ENCODE data around the gene BLTP3A. TPM values are rescaled to one million over a fixed set of nuclear protein-coding genes. Genes with fewer than 3 reads are reported as not detected.

The BLTP3A gene
- total RNA-seq, 2 donors from 2014 or later: 17.7 to 22.6 TPM

GRCh38 chr6:34819571-34820480 is 27.9 kb downstream of the BLTP3A start:
- Histone ChIP-seq H3K27me3 (no peaks in the 10 kb centered on the region), H3K27ac (peak overlapping the region in 1 of 2 donors; percentile 10), H3K4me3 (no peak overlapping the region), H3K4me1 (peaks cover 0 to 22% of the 10 kb centered on the region in 2 donors), H3K9me3 (no peaks in the 10 kb centered on the region), H3K36me3 (peaks cover 32% of the 10 kb centered on the region)
- TF ChIP-seq CTCF (IDR thresholded peaks at IDR 0.05): peak in 1 of 2 donors; percentile 10
- DNase-seq (ENCODE audit: low spot score): no peak

DNA sequence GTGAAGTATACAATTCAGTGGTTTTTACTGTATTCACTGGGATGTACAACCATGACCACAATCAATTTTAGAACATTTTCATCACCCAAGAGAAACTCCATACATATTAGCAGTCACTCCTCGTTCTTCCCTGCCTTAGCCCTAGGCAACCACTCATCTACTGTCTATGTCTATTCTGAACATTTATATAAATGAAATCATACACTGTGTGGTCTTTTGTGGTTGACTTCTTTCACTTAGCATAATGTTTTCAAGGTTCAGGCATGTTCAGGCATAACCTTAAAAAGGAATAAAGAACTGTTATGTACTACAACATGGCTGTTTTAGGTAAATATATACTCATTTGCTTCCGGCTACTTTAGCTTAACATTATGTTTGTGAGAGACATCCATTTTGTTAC is 37.3 kb downstream of the BLTP3A start:
- peaks cover 59% of the 10 kb centered on the region for H3K36me3 ChIP-seq
- H3K27me3 ChIP-seq: no peaks in the 10 kb centered on the region
- no peak for TF ChIP-seq CTCF (IDR thresholded peaks at IDR 0.05)
- no peak overlapping the region for H3K27ac ChIP-seq
- no peak overlapping the region for H3K4me3 ChIP-seq
- no peaks in the 10 kb centered on the region for H3K9me3 ChIP-seq
- H3K4me1 ChIP-seq: no peaks in the 10 kb centered on the region
- DNase-seq (ENCODE audit: low spot score): no peak

DNA sequence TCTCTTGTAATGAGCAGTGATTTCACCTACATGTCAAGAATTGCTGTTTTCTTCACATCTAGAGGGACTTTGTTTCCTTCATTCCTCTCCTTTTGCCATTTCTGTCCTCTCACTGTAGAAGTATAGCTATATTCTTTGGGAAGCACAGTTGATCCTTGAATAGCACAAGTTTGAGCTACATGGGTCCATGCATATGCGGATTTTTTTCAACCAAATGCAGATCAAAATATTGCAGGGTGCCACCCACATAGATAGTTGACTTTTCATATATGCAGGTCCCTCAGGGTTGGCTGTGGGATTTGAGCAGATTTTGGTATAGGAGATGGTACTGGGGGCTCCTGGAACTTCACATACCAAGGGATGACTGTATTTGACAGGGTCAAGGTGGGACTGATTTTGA is 41.1 kb downstream of the BLTP3A start:
- H3K36me3 ChIP-seq: peaks cover 59% of the 10 kb centered on the region
- H3K27ac ChIP-seq: no peak overlapping the region
- DNase-seq (ENCODE audit: low spot score): no peak
- no peaks in the 10 kb centered on the region for H3K27me3 ChIP-seq
- H3K4me1 ChIP-seq: no peaks in the 10 kb centered on the region
- H3K9me3 ChIP-seq: no peaks in the 10 kb centered on the region
- H3K4me3 ChIP-seq: no peak overlapping the region
- TF ChIP-seq CTCF (IDR thresholded peaks at IDR 0.05): no peak

DNA sequence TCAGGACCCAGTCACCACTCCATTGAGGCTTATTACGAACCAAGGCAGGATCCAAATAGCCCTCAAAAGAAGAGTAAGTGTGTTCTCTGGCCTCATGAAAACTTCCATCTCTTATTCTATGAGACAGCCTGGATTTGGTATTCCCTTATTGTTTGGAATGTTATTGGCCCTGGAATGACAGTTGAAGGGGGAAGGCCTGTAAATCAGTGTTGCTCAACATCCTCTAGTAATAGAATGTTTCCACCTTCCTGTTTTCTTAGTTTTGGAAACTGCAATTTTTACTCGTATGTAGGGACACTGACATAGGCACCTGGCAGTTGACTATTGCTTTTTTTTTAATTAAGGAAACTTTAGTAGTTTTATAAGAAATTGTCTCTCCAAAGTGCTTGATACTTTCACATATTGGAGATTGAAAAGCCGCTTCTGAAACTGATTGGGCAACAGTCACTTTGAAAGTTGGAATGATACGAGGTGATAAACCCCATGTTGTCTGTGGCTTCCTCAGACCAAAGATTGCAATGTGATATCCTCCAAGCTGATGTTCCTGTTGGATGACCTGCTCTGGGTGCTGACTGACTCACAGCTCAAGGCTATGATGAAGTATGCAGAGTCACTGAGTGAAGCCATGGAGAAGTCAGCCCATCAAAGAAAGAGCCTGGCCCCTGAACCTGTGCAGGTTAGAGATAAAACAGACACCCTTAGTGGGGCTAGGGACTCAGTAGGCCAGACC is 43.1 kb downstream of the BLTP3A start:
- Histone ChIP-seq H3K36me3 (peaks cover 48% of the 10 kb centered on the region), H3K4me1 (no peaks in the 10 kb centered on the region), H3K4me3 (no peak overlapping the region), H3K27me3 (no peaks in the 10 kb centered on the region), H3K27ac (no peak overlapping the region), H3K9me3 (no peaks in the 10 kb centered on the region)
- TF ChIP-seq CTCF (IDR thresholded peaks at IDR 0.05): no peak
- DNase-seq (ENCODE audit: low spot score): no peak

- Histone ChIP-seq H3K9me3 (no peaks in the 10 kb centered on the region), H3K36me3 (peaks cover 44% of the 10 kb centered on the region), H3K4me3 (no peak overlapping the region), H3K27me3 (no peaks in the 10 kb centered on the region), H3K4me1 (no peaks in the 10 kb centered on the region), H3K27ac (no peak overlapping the region)
- TF ChIP-seq CTCF (IDR thresholded peaks at IDR 0.05): no peak
- DNase-seq (ENCODE audit: low spot score): no peak
These were observed 44.1 kb downstream of the BLTP3A start for GRCh38 chr6:34836008-34836407.
